Mucosa of descending colon (tissue), 3 donors: ENCODE measurements around the gene KIAA0753. TPM values are rescaled to one million over a fixed set of nuclear protein-coding genes. Genes with fewer than 3 reads are reported as not detected.
A peak's percentile ranks its signal among the peaks of the same experiment; 100 is the strongest.

Source experiments
- ATAC-seq: fragments of 200-7000 bp; cut with Tn5 transposase; one replicate; pipeline ENCODE4 v1.9.1; 2020; ENCODE audit warnings: mild to moderate bottlenecking, moderate library complexity
- DNase-seq, 3 donors: peaks; one replicate each; pipeline ENCODE4 v3.0.0-alpha.2; 2020
- H3K36me3 ChIP-seq: fragments of 200-600 bp; one replicate; pipeline ENCODE4 v1.8.0; 2021; ENCODE audit warnings: low read depth, mild to moderate bottlenecking
- H3K4me1 ChIP-seq: fragments of 200-600 bp; one replicate; pipeline ENCODE4 v1.8.0; 2021; ENCODE audit warnings: low read depth, mild to moderate bottlenecking
- H3K4me3 ChIP-seq: fragments of 200-600 bp; one replicate; pipeline ENCODE4 v1.8.0; 2021; ENCODE audit warnings: mild to moderate bottlenecking
- H3K9me3 ChIP-seq: fragments of 200-600 bp; one replicate; pipeline ENCODE4 v1.8.0; 2021; ENCODE audit warnings: mild to moderate bottlenecking
- CTCF ChIP-seq: fragments of 200-600 bp; IDR thresholded peaks from one replicate; pipeline ENCODE4 v1.8.0; 2022; ENCODE audit warnings: antibody characterized with exemption, mild to moderate bottlenecking
- intact Hi-C, 2 donors: fragments of 100-400 bp; cut with DNase I in 1 of 2; cut with micrococcal nuclease in 1 of 2; formaldehyde crosslinking; loops; one replicate each; pipeline versions ENCODE4 v1.11.0 to v1.11.1; 2022; cut with DNase I, micrococcal nuclease
- total RNA-seq, 3 donors: library from RNA; stranded (reverse); fragmentation: NEBNext Ultra II Directional in 2 of 3; extraction: Animal tissue kit (Norgen Biotek cat#: 25700) in 2 of 3; gene quantifications; one replicate each; pipeline versions ENCODE4 v1.2.1 to v1.2.4, GENCODE V29; 2021 to 2023
- donor health status: DM: no; HTN: no; CAD: no; lungs with moderate emphysema.
- donor health status: DM: no; HTN: no; CAD: no.
- donor health status: DM: no; HTN: yes; CAD: no.

Gene KIAA0753
- total RNA-seq, 3 donors from 2014 or later: 15.5 to 22.8 (median 18.6) TPM

DNA sequence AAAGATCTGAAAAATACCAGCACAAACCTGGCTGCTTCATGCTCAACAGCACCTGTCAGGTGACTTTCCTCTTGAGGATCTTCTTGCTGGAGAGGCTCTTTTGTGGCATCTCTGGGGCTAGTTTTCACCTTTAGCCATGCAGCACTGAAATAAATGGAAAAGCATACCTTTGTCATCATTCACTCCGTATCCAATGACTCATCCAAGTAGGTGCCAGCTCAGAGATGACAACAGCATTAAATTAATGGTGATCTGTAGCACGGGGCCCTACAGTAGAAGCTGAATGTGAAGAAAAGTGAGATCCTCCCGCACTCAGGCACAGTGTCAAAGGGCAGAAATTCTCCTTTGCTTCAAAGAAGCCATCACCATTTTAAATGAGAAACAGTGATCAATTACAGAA is 32.2 kb downstream of the KIAA0753 start:
- H3K4me3 ChIP-seq: no peak overlapping the region
- intact Hi-C loops: no loop called here
- ATAC-seq (no peak), DNase-seq (no peak)
- no peaks in the 10 kb centered on the region for H3K4me1 ChIP-seq
- H3K9me3 ChIP-seq: no peaks in the 10 kb centered on the region
- no peak for TF ChIP-seq CTCF
- H3K36me3 ChIP-seq: no peaks in the 10 kb centered on the region

GRCh38 chr17:6605142-6605541 is 35.4 kb downstream of the KIAA0753 start:
- no peak for TF ChIP-seq CTCF
- intact Hi-C loops: no loop called here
- ATAC-seq (no peak), DNase-seq (no peak)
- Histone ChIP-seq H3K36me3 (no peaks in the 10 kb centered on the region), H3K9me3 (no peaks in the 10 kb centered on the region), H3K4me1 (no peaks in the 10 kb centered on the region), H3K4me3 (no peak overlapping the region)

GRCh38 chr17:6603744-6604325 is 36.7 kb downstream of the KIAA0753 start:
- Histone ChIP-seq H3K4me1 (peaks cover 5% of the 10 kb centered on the region), H3K36me3 (no peaks in the 10 kb centered on the region), H3K4me3 (no peak overlapping the region), H3K9me3 (no peaks in the 10 kb centered on the region)
- DNase-seq (no peak), ATAC-seq (no peak)
- intact Hi-C loops: no loop called here
- TF ChIP-seq CTCF: no peak

- Histone ChIP-seq H3K9me3 (no peaks in the 10 kb centered on the region), H3K36me3 (no peaks in the 10 kb centered on the region), H3K4me1 (peaks cover 15% of the 10 kb centered on the region), H3K4me3 (no peak overlapping the region)
- TF ChIP-seq CTCF: no peak
- DNase-seq (no peak), ATAC-seq (no peak)
- intact Hi-C loops: no loop called here
These were observed 38.4 kb downstream of the KIAA0753 start for GRCh38 chr17:6602141-6602540.

DNA sequence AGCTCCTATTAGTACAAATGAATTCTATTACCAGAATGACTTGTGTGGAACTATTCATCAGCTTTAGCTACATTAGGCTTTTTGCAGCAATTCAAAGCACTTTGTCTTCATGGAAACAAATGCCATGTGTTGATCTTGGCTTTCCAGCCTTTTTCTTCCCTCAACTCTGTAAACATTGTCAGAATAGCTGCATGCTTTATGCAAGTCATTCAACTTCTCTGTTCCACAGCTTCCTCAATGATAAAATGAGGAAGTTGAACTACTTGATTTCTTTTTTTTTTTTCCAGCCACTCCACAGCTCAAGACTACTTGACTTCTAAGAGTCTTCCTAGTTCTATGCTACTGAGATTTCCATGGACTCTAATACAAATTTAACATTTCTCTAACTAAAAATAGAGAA is 41.1 kb downstream of the KIAA0753 start:
- Histone ChIP-seq H3K4me3 (no peak overlapping the region), H3K9me3 (no peaks in the 10 kb centered on the region), H3K36me3 (no peaks in the 10 kb centered on the region), H3K4me1 (peaks cover 15% of the 10 kb centered on the region)
- intact Hi-C loops: no loop called here
- DNase-seq: no peak
- no peak for TF ChIP-seq CTCF
- peak; percentile 87 for ATAC-seq

GRCh38 chr17:6597727-6598126 is 42.8 kb downstream of the KIAA0753 start:
- H3K9me3 ChIP-seq: no peaks in the 10 kb centered on the region
- H3K4me1 ChIP-seq: peaks cover 15% of the 10 kb centered on the region
- intact Hi-C loops: no loop called here
- TF ChIP-seq CTCF: no peak
- H3K4me3 ChIP-seq: no peak overlapping the region
- no peaks in the 10 kb centered on the region for H3K36me3 ChIP-seq
- ATAC-seq (no peak), DNase-seq (no peak)
